AG08395 (cell line): ENCODE data around the gene TSR3.

Experiments
- DNase-seq: peaks from one replicate; pipeline ENCODE4 v3.0.0; 2012; ENCODE audit warnings: mixed read lengths, low spot score

The TSR3 gene

GRCh38 chr16:1351215-1351581 lies 480 bp downstream of the TSR3 start:
- DNase-seq, result no peak

- DNase-seq, result no peak
These were observed 987 bp downstream of the TSR3 start for GRCh38 chr16:1350691-1351090.

GRCh38 chr16:1349951-1350350 lies 1.7 kb downstream of the TSR3 start:
- no peak for DNase-seq

- no peak for DNase-seq
These were observed 2.3 kb downstream of the TSR3 start for GRCh38 chr16:1349351-1349750.

- DNase-seq, result no peak
These were observed 2.8 kb downstream of the TSR3 start for GRCh38 chr16:1348926-1349325.

GRCh38 chr16:1348441-1348840 lies 3.2 kb downstream of the TSR3 start:
- DNase-seq, result no peak

- DNase-seq, result no peak
These were observed 3.7 kb downstream of the TSR3 start for GRCh38 chr16:1347962-1348361.

GRCh38 chr16:1347286-1347855 lies 4.3 kb downstream of the TSR3 start:
- DNase-seq, result no peak

- no peak for DNase-seq
These were observed 5.0 kb downstream of the TSR3 start for GRCh38 chr16:1346422-1347285.

- no peak for DNase-seq
These were observed 5.8 kb downstream of the TSR3 start for GRCh38 chr16:1345651-1346421.

GRCh38 chr16:1345087-1345486 lies 6.6 kb downstream of the TSR3 start:
- DNase-seq, result no peak

GRCh38 chr16:1344499-1344898 lies 7.2 kb downstream of the TSR3 start:
- no peak for DNase-seq

- DNase-seq, result no peak
These were observed 8.0 kb downstream of the TSR3 start for GRCh38 chr16:1343428-1344242.

- DNase-seq, result peak; percentile 91
These were observed 8.9 kb downstream of the TSR3 start for GRCh38 chr16:1342526-1343427.

GRCh38 chr16:1341495-1342420 lies 9.9 kb downstream of the TSR3 start:
- no peak for DNase-seq

- DNase-seq, result no peak
These were observed 10.8 kb downstream of the TSR3 start for GRCh38 chr16:1340730-1341494.

GRCh38 chr16:1338855-1339675 lies 12.6 kb downstream of the TSR3 start:
- DNase-seq, result no peak

GRCh38 chr16:1338119-1338730 lies 13.5 kb downstream of the TSR3 start:
- no peak for DNase-seq
